CD4-positive, alpha-beta T cell treated with Interleukin-15 for 4 hours (primary cell): ENCODE results near the gene TMEM131L.
"Not testable (repeated sequence)": the region's sequence is repeated elsewhere in the genome, so short reads cannot be mapped to it uniquely, and the experiment has no call there.

ENCODE experiments used
- DNase-seq: peaks from one replicate; pipeline ENCODE4 v3.0.0-alpha.2; 2020; ENCODE audit warnings: low spot score

Gene TMEM131L, protein sequence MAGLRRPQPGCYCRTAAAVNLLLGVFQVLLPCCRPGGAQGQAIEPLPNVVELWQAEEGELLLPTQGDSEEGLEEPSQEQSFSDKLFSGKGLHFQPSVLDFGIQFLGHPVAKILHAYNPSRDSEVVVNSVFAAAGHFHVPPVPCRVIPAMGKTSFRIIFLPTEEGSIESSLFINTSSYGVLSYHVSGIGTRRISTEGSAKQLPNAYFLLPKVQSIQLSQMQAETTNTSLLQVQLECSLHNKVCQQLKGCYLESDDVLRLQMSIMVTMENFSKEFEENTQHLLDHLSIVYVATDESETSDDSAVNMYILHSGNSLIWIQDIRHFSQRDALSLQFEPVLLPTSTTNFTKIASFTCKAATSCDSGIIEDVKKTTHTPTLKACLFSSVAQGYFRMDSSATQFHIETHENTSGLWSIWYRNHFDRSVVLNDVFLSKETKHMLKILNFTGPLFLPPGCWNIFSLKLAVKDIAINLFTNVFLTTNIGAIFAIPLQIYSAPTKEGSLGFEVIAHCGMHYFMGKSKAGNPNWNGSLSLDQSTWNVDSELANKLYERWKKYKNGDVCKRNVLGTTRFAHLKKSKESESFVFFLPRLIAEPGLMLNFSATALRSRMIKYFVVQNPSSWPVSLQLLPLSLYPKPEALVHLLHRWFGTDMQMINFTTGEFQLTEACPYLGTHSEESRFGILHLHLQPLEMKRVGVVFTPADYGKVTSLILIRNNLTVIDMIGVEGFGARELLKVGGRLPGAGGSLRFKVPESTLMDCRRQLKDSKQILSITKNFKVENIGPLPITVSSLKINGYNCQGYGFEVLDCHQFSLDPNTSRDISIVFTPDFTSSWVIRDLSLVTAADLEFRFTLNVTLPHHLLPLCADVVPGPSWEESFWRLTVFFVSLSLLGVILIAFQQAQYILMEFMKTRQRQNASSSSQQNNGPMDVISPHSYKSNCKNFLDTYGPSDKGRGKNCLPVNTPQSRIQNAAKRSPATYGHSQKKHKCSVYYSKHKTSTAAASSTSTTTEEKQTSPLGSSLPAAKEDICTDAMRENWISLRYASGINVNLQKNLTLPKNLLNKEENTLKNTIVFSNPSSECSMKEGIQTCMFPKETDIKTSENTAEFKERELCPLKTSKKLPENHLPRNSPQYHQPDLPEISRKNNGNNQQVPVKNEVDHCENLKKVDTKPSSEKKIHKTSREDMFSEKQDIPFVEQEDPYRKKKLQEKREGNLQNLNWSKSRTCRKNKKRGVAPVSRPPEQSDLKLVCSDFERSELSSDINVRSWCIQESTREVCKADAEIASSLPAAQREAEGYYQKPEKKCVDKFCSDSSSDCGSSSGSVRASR (N-terminal part only)

DNA sequence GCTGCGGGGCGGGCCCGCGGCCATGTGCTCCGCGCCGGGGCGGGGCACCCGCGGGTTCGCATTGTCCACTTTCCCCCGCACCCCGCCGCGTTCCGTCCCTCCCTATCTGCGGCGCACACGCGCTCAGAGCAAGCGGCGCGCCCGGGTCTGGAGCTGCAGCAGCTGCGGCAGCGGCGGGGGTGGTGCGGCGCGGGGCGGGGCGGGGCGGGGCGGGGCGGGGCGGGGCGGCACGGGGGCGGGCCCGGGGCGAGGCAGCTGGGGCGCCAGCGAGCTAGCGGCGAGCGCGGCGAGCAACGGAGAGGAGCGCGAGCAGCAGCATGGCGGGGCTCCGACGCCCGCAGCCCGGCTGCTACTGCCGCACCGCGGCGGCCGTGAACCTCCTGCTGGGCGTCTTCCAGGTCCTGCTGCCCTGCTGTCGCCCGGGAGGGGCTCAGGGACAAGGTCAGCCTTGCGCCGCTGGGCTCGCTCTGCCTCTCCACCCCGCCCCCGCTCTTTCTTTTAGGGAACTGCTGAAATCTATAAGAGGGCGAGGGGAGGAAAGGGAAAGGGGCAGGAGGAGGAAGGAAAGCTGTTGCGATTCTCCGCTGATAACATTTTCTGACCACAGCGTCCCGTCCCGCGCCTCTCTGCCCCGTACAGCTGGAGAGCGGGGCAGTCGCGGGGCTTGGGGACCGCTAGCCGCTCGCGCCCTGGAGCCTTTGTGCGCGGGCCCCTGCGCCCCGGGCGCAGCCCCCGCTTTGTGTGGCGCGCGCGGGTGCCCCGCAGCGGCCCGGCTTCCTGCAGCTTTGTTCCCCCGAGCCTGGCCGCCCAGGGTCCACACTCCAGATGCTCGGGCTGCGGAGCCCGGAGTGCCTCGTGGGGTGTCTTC is at the start of gene TMEM131L:
TMEM131L (plus strand) TSS at position 280 of the 868 bp plus-strand sequence; CDS start at position 318, 38 bp downstream.
- DNase-seq: peak; percentile 71

DNA sequence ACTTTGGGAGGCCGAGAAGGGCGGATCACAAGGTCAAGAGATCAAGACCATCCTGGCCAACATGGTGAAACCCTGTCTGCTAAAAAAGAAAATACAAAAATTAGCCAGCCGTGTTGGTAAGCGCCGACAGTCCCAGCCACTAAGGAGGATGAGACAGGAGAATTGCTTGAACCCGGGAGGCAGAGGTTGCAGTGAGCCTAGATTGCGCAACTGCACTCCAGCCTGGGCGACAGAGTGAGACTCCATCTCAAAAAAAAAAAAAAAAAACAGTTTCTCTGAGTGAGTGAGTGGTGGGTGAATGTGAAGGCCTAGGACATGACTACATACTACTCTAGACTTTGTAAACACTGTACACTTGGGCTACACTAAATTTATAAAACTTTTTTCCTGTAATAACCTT is 49.7 kb upstream of the TMEM131L start:
- DNase-seq: not testable (repeated sequence)

DNA sequence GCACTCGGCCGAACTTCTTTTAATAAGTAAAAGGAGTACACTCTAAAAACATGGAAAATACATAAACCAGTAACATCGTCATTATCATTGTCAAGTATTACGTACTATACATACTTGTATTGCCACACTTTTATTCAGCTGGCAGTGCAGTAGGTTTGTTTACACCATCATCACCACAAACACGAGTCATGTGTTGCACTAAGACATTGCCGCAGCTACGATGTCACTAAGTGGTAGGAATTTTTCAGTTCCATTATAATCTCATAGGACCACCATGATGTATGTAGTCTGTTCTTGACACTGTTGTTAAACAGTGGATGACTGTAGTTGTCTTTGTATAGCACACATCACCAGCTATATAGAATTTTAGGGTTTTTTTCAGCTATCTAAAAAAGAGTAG is 48.0 kb upstream of the TMEM131L start:
- DNase-seq: no peak

- no peak for DNase-seq
Measured at GRCh38 chr4:153418558-153418957, 47.6 kb upstream of the TMEM131L start.

- no peak for DNase-seq
Measured at GRCh38 chr4:153419029-153419428, 47.1 kb upstream of the TMEM131L start.

DNA sequence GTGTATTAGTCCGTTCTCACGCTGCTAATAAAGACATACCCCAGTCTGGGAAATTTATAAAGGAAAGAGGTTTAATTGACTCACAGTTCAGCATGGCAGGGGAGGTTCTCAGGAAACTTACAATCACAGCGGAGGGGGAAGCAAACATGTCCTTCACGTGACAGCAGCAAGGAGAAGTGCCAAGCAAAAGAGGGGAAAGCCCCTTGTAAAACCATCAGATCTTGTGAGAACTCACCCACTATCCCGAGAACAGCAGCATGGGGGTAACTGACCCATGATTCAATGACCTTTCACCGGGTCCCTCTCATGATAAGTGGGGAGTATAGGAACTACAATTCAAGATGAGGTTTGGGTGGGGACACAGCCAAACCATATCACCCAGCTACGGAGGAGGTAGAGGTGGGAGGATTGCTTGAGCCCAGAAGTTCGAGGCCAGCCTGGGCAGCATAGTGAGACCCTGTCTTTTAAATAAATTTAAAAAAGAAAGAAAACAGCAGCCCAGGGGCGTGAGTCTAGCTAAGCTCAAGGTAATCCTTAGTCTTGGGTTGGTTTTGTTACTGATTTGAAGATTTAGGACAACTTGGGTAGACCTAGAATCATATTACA is 46.4 kb upstream of the TMEM131L start:
- no peak for DNase-seq

DNA sequence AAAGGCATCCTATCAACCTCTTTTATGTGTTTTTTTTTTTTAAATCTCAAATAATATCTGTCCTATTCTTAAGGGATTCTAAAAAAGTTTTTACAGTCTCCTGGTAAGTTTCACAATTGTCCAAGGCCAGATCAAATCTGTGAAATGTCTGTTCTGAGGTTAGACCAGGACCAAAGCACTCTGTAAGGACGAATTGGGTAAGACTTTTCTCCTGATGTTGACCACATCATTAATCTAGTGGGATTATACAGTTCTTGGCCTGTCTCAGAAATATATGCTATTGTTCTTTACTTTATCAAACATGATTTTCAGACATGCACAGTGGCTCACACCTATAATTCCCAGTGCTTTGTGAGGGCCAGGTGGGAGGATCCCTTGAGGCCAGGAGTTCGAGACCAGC is 45.8 kb upstream of the TMEM131L start:
- no peak for DNase-seq

DNA sequence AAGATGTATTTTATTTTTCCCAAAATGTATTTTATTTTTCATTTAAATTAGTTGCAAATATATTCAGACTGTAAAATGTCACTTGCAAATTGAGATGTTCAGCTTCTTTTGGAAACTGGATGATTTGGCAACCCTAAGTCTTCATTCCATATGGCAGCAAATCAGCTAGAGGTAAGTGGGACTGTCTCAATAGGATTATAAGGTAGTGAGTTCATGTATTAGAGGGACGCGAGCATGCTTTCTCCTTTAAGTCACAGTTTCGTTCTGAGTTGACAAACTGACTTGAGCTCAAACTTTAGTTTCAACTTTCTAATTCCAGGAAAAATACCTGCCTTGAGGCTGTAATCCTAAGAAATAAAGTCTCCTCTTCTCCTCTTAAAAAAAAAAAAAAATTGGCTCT is 44.2 kb upstream of the TMEM131L start:
- DNase-seq: peak; percentile 8

- DNase-seq: peak; percentile 38
Measured at GRCh38 chr4:153426207-153426885, 39.8 kb upstream of the TMEM131L start.

- no peak for DNase-seq
Measured at GRCh38 chr4:153427363-153428071, 38.6 kb upstream of the TMEM131L start.

GRCh38 chr4:153428941-153429475 is 37.2 kb upstream of the TMEM131L start:
- DNase-seq: no peak

DNA sequence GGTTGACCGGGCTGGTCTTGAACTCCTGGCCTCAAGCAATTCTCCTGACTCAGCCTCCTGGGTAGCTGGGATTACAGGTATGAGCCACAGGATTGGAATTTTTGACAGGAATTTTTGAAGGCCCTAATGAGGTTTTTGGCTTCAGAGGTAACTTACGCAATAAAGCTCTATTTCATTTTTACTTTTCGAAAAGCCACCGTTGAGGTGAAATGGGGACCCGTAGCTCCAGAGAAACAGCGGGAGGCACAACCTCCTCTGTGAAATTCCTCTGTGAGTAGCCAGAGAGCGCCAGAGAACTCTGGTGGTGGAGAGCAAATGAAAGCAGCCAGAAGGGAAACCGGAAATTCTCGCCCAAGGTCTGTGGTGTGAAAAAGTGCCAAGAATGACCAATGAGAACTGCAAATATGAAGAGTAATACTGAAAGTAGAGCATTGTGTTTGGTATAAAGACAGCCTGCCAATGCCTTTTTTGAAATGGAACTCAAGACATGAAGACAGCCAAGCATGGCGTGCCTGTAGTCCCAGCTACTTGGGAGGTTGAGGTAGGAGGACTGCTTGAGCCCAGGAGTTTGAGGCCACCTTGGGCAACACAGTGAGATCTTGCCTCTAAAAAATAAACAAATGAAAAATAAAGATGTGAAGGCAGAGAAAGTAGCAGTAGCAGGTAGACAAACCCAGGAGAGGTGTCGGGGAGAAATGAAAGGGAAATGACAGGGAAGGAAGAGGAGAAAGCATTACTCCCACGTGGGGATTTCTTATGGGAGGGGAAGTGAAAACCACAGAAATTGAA is 33.0 kb upstream of the TMEM131L start:
- peak; percentile 81 for DNase-seq

GRCh38 chr4:153433754-153434105 is 32.4 kb upstream of the TMEM131L start:
- no peak for DNase-seq

DNA sequence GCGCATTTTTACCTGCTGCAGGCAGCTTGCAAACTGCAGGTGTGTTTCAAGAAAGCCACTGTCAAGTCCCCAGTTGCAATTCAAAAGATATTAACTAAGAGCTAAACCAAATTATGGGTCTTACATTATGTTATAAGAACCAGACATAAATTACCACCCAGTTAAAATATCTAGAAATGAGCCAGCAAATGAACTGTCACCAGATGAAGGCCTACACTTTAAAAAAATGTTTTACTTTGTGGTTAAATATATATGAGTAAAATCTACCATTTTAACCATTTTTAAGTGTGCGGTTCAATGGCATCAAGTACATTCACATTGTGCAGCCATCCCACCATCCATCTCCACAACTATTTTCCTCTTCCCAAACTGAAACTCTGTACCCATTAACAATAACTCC is 32.0 kb upstream of the TMEM131L start:
- DNase-seq: peak; percentile 6

- peak; percentile 46 for DNase-seq
Measured at GRCh38 chr4:153438916-153439756, 27.0 kb upstream of the TMEM131L start.

GRCh38 chr4:153439831-153440230 is 26.3 kb upstream of the TMEM131L start:
- no peak for DNase-seq

- no peak for DNase-seq
Measured at GRCh38 chr4:153440475-153440874, 25.7 kb upstream of the TMEM131L start.
